ENCODE data around the gene PID1.

DNA sequence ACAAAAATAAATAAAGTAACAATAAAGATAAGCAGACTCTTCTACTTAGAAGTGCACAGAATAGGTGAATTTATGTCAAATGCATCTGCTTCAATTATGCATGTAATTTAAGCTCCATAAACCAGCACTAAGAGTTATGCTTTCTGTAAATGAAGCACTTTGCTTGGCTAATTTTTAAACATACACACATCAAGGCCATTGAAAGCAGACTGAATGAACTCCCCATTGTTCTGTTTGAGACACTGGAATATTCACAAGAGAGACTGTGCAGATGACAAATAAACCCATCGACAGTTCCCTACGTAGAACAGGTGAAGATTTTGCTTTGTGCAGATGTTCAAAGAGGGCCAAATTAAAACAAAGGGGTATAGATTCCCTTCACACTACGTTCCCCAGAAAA lies 133.4 kb downstream of the PID1 start:
- TF ChIP-seq, protein P1, sequence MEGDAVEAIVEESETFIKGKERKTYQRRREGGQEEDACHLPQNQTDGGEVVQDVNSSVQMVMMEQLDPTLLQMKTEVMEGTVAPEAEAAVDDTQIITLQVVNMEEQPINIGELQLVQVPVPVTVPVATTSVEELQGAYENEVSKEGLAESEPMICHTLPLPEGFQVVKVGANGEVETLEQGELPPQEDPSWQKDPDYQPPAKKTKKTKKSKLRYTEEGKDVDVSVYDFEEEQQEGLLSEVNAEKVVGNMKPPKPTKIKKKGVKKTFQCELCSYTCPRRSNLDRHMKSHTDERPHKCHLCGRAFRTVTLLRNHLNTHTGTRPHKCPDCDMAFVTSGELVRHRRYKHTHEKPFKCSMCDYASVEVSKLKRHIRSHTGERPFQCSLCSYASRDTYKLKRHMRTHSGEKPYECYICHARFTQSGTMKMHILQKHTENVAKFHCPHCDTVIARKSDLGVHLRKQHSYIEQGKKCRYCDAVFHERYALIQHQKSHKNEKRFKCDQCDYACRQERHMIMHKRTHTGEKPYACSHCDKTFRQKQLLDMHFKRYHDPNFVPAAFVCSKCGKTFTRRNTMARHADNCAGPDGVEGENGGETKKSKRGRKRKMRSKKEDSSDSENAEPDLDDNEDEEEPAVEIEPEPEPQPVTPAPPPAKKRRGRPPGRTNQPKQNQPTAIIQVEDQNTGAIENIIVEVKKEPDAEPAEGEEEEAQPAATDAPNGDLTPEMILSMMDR (IDR thresholded peaks at IDR 0.05 in 8 of 11, conservative IDR thresholded peaks at IDR 0.05 in 3 of 11) = no peak
- no peak for TF ChIP-seq POLR2AphosphoS5 (IDR thresholded peaks at IDR 0.05)
- TF ChIP-seq POLR2A (IDR thresholded peaks at IDR 0.05) = no peak
